A549 (cell line): ENCODE results near the gene STIP1.

Experiments used
- CEBPB ChIP-seq, 2 experiments: fragments of >200 bp in 1 of 2; sonication (Bioruptor Twin) in 1 of 2; formaldehyde crosslinking in 1 of 2; IDR thresholded peaks; 2 replicates each; pipeline ENCODE4 v1.6.1; 2012 to 2016
- CHD2 ChIP-seq: fragments of 150-350 bp; IDR thresholded peaks from 2 replicates; pipeline ENCODE4 v1.6.1; 2014; ENCODE audit warnings: low read length; ENCODE audit not compliant: partially characterized antibody
- CTCF ChIP-seq: fragments of >200 bp; sonication (Bioruptor Twin); formaldehyde crosslinking; IDR thresholded peaks from 3 replicates; pipeline ENCODE4 v1.5.1; 2016
- EP300 ChIP-seq, 2 experiments: fragments of >200 bp; sonication (Bioruptor Twin); formaldehyde crosslinking; IDR thresholded peaks; 2 replicates in 1 of 2; 3 replicates in 1 of 2; pipeline ENCODE4 v1.6.1; 2016 to 2017
- ESRRA ChIP-seq: fragments of 150-350 bp; IDR thresholded peaks from 2 replicates; pipeline ENCODE4 v1.6.1; 2014; ENCODE audit warnings: mild to moderate bottlenecking, low read length, borderline replicate concordance
- FOSL2 ChIP-seq, 2 experiments: fragments of 450-650 bp in 1 of 2; fragments of >200 bp in 1 of 2; sonication (Bioruptor Twin) in 1 of 2; formaldehyde crosslinking; IDR thresholded peaks; 2 replicates each; pipeline versions ENCODE4 v1.5.0 to v1.6.1; 2016 to 2020; ENCODE audit warnings: mild to moderate bottlenecking in 1 of 2, moderate library complexity in 1 of 2
- MAFK ChIP-seq: fragments of 450-650 bp; IDR thresholded peaks from 2 replicates; pipeline ENCODE4 v1.6.1; 2014; ENCODE audit not compliant: partially characterized antibody
- POLR2A ChIP-seq: IDR thresholded peaks from 2 replicates; pipeline ENCODE4 v1.6.1; 2012; ENCODE audit warnings: mild to moderate bottlenecking, low read length
- POLR2AphosphoS2 ChIP-seq: conservative IDR thresholded peaks from 2 replicates; pipeline ENCODE4 v1.6.1; 2012; ENCODE audit warnings: low read length, improper control_type of control experiment, inconsistent platforms
- RFX5 ChIP-seq: fragments of 450-650 bp; IDR thresholded peaks from 2 replicates; pipeline ENCODE4 v1.7.1; 2014; ENCODE audit warnings: antibody characterized with exemption, mild to moderate bottlenecking, moderate library complexity
- RNF2 ChIP-seq: fragments of 200-600 bp; sonication (generic); IDR thresholded peaks from 2 replicates; pipeline ENCODE4 v1.6.1; 2016; ENCODE audit warnings: low read depth, mild to moderate bottlenecking, antibody characterized with exemption, moderate library complexity, borderline replicate concordance
- SMC3 ChIP-seq: fragments of >200 bp; sonication (Bioruptor Twin); formaldehyde crosslinking; IDR thresholded peaks from 3 replicates; pipeline ENCODE4 v1.6.1; 2018; ENCODE audit warnings: inconsistent platforms
- TF ChIP-seq, protein P1 (sequence below): fragments of 150-350 bp; IDR thresholded peaks from 2 replicates; pipeline ENCODE4 v1.6.1; 2014; ENCODE audit warnings: low read depth, mild to moderate bottlenecking, low read length

DNA sequence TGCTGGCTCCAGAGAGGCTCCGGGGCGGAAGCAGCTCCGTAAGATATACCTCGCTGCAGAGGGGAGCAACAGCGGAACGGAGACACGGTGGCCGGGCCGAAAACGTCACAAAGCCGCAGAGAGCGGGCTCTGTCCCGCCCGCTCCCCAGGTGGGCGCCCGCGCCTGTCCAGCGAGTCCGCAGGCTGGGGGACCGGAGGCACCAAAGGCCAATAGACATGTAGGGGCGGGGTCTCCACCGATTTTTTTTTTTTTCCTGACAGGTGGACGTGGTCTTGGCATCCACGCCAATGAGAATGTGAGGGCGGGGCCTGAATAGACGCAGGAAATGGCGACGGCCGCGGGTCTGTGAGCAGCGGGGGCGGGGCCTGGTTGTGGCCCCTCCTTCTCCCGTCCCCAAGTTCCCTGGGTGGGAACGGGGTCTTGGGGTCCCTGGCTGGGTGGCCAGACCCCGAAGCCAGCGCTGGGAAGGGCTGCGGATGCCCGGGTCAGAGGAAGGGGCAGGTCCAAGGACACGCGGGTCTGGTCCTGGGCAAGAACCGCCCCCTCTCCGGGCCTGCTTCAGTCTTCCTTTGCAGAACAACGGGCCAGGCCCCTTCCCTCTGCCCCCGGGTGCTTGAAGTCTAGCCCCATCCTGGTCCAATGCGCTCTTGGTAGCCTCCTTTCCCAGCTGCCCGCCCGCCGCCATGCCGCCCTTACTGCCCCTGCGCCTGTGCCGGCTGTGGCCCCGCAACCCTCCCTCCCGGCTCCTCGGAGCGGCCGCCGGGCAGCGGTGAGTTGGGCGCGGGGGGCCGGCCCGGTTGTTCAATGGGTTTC lies 44.4 kb downstream of the STIP1 start, which contains the start of gene DNAJC4:
- TF ChIP-seq CTCF (no peak), ESRRA (no peak), RFX5 (no peak), POLR2AphosphoS2 (no peak), CEBPB (IDR thresholded peaks at IDR 0.05) (no peak), POLR2A (peak; percentile 36), MAFK (no peak), SMC3 (no peak), RNF2 (no peak), CHD2 (no peak), EP300 (IDR thresholded peaks at IDR 0.05) (no peak), FOSL2 (IDR thresholded peaks at IDR 0.05) (no peak), FOSL2 (CRISPR knock-in tag; IDR thresholded peaks at IDR 0.05) (no peak)
- TF ChIP-seq, protein P1, sequence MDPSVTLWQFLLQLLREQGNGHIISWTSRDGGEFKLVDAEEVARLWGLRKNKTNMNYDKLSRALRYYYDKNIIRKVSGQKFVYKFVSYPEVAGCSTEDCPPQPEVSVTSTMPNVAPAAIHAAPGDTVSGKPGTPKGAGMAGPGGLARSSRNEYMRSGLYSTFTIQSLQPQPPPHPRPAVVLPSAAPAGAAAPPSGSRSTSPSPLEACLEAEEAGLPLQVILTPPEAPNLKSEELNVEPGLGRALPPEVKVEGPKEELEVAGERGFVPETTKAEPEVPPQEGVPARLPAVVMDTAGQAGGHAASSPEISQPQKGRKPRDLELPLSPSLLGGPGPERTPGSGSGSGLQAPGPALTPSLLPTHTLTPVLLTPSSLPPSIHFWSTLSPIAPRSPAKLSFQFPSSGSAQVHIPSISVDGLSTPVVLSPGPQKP, result no peak
